Fibroblast of villous mesenchyme (primary cell): Measurements from ENCODE around the gene BTC. TPM values are rescaled to one million over a fixed set of nuclear protein-coding genes. Genes with fewer than 3 reads are reported as not detected.
"Not testable (repeated sequence)": the region's sequence is repeated elsewhere in the genome, so short reads cannot be mapped to it uniquely, and the experiment has no call there.

ENCODE experiments used
- DNase-seq: peaks from one replicate; pipeline ENCODE4 v3.0.0-alpha.2; 2010; ENCODE audit warnings: low read depth
- H3K4me3 ChIP-seq: 2 replicates; pipeline ENCODE4 v1.5.1; 2011; ENCODE audit warnings: low read depth, mild to moderate bottlenecking, low read length
- total RNA-seq: library from RNA; depleted of rRNA; stranded (reverse); fragments of >200 nt; gene quantifications from 2 replicates; pipeline ENCODE4 v1.2.3, GENCODE V29; 2012
- TF ChIP-seq, protein P1 (sequence below): IDR thresholded peaks from 2 replicates; pipeline ENCODE4 v1.5.1; 2012; ENCODE audit warnings: low read depth, mild to moderate bottlenecking, low read length; ENCODE audit not compliant: insufficient read depth

BTC gene
- total RNA-seq, 1 donor: 0.43 TPM

DNA sequence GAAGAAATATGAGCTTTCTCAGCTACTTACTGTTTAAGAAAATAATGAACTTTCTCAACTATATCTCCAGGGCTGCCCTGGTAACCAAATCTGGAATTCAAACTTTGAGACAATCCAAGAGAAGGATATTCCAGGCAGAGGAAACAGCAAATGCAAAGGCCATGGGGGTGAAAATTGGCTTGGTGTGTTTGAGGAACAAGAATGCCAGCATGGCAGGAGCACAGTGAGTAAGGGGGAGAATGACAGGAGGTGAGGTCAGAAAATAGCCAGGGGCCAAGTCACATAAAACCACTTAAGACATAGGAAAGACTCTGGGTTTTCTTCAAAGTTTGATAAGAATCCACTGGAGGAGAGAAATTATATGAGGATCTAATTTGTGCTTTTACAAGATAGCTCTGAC lies 27.2 kb upstream of the BTC start:
- no peak overlapping the region for H3K4me3 ChIP-seq
- TF ChIP-seq, protein P1, sequence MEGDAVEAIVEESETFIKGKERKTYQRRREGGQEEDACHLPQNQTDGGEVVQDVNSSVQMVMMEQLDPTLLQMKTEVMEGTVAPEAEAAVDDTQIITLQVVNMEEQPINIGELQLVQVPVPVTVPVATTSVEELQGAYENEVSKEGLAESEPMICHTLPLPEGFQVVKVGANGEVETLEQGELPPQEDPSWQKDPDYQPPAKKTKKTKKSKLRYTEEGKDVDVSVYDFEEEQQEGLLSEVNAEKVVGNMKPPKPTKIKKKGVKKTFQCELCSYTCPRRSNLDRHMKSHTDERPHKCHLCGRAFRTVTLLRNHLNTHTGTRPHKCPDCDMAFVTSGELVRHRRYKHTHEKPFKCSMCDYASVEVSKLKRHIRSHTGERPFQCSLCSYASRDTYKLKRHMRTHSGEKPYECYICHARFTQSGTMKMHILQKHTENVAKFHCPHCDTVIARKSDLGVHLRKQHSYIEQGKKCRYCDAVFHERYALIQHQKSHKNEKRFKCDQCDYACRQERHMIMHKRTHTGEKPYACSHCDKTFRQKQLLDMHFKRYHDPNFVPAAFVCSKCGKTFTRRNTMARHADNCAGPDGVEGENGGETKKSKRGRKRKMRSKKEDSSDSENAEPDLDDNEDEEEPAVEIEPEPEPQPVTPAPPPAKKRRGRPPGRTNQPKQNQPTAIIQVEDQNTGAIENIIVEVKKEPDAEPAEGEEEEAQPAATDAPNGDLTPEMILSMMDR: no peak
- DNase-seq: no peak

DNA sequence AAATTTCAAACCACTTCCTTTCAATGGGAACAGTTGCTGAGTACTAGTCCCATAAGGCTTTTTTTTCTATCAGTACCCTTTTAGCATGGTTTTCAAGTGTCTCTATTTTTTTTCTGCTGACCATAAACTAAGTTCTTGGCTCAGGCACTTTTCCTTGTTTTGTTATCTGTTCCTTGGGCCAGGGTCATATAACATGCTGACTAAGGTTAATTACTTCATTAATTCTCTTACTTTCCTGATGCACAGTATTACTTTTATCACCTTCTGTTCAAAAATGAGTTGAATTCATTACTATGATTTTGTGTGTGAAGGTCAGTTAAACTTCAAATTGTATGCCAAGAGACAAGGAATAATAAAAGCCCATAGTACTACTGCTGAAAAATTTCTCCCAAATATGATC lies 19.7 kb upstream of the BTC start:
- DNase-seq: no peak
- H3K4me3 ChIP-seq: no peak overlapping the region
- TF ChIP-seq, protein P1: no peak

DNA sequence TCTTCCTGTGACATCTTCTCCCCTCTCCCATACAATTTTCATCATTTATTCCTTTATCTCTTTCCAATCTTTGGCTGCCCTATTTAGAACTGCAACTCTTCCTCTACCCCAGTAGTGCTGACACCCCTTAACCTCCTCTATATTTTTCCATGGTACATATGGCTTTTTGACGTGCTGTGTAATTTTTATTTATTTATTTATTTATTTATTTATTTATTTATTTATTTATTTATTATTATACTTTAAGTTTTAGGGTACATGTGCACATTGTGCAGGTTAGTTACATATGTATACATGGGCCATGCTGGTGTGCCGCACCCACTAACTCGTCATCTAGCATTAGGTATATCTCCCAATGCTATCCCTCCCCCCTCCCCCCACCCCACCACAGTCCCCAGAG lies 17.7 kb upstream of the BTC start:
- DNase-seq, H3K4me3 ChIP-seq: not testable (repeated sequence)

DNA sequence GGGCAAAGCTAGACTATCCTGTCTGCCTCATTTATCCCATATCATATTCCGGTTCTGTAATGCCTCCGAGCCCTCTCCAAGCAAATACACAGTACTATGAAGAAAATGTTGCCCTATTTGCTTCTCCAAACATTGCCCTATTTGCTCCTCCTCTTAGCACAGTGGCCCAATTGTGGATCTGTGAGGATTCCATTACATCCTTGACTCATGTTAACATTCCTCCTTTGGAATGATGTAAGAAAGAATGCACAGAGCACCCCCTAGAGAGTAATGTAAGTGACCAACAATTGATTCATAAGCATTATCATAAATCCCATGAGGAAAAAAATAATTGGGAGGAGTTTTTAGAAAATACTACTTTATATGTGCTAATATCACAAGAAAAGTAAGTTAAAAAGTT lies 11.3 kb upstream of the BTC start:
- peak; percentile 16 for DNase-seq
- TF ChIP-seq, protein P1: no peak
- no peak overlapping the region for H3K4me3 ChIP-seq

DNA sequence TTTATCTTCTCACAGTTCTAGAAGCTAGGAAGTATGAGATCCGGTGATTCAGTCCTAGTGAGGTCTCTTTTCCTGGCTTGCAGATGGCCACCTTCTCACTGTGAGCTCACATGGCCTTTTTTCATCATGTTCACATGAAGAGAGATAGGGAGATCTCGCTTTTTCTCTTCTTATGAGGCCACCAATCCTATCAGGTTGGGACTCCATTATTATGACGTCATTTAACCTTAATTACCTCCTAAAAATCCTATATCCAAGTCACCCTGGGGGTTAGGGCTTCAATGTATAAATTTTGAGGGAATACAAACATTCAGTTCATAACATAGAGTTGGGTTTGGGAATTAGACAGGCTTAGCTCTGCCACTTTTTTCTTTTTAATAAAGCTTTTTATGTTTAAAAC lies 6.0 kb upstream of the BTC start:
- DNase-seq: no peak
- H3K4me3 ChIP-seq: no peak overlapping the region
- TF ChIP-seq, protein P1: no peak

DNA sequence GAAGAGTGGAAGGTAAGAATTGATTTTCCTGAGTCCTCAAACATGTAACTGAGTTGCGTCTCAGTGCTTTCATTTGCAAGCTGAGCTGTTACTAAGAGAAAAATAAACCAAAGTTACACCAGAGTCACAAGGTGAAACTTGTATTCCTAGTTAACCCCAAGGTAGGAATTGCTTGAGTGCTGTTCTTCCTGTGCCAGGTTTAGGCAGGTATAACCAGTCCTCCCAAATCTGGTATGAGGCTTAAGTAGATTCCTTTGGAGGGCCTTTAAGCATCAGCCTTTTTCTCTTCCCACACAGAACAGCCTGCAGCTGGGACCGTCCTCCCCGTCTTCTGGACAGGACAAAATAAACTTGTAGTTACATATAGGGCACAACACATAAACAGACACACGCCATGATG lies 2.3 kb upstream of the BTC start:
- no peak for DNase-seq
- TF ChIP-seq, protein P1: no peak
- no peak overlapping the region for H3K4me3 ChIP-seq

DNA sequence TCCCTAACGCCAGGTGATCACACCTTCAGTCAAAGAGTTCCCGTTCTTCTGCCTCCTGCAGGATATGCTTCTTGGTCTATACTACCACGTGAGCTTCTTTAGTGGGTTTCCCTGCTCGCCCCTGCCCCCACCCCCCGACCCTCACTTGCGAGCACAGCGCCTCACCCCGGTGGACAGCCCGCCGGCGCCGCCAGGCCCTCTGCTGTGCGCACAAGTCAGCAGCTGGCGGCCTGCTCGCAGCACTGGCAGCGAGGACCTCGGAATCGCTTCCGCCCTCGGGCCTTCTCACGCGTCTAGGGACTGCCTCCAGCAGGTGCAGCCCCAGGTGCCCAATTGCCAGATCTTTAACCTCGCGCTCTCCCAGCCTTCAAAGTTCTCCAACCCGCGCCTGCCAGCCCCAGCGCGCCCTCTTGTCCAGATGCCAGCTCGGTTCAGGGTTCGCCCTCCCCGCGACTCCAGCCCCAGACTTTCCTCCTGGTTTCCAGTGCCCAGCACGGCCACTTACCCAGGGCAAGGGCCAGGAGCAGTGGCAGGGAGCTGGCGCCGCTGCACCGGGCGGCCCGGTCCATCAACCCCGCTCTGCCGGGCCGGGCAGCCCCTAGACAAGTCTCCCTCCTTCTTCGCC lies 454 bp downstream of the BTC start:
- peak overlapping the region; percentile 47 for H3K4me3 ChIP-seq
- no peak for DNase-seq
- TF ChIP-seq, protein P1: no peak

DNA sequence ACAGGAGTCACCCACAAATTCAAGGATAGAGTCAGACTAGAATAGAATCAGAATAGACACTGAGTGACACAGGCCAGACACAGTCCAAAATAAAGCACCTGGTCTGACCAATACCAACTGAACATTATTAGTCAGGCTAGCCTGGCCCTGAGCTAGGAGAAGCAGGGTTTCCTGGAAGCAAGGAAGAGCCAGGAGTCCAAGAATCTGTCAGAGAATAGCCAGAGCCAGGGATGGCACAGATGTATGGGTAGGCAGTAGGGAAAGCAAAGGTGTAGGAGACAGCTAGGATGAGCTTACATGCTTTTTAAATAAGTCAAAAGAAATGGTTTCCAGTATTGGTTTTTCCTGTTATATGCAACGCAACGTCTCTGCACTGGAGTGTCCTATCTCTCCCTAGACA lies 3.7 kb downstream of the BTC start:
- TF ChIP-seq, protein P1: no peak
- DNase-seq: no peak
- H3K4me3 ChIP-seq: no peak overlapping the region
